CD4-positive, alpha-beta T cell (primary cell): ENCODE measurements around the gene SPECC1L. TPM values are rescaled to one million over a fixed set of nuclear protein-coding genes. Genes with fewer than 3 reads are reported as not detected.

ENCODE experiments used
- ATAC-seq: fragments of 200-7000 bp; cut with Tn5 transposase; one replicate; pipeline ENCODE4 v1.10.0; 2022; ENCODE audit warnings: mild to moderate bottlenecking; ENCODE audit not compliant: poor library complexity
- CTCF ChIA-PET: fragments of 350-600 bp; sonication (Branson Sonifier 250); formaldehyde crosslinking; loops from one replicate; lab custom pipeline; 2021; ENCODE audit warnings: antibody characterized with exemption, inconsistent platforms; lab: Charles Lee
- POLR2A ChIA-PET: fragments of 350-600 bp; sonication (Branson Sonifier 250); formaldehyde crosslinking; loops from one replicate; lab custom pipeline; 2021; ENCODE audit warnings: antibody characterized with exemption, inconsistent platforms; lab: Charles Lee
- DNase-seq, 14 experiments: peaks; one replicate each; pipeline ENCODE4 v3.0.0-alpha.2; 2013 to 2020; ENCODE audit warnings: mixed read lengths in 2 of 14
- H3K27ac ChIP-seq, 2 donors: one replicate each; pipeline versions ENCODE4 v1.5.1 to v1.7.0; 2013; ENCODE audit warnings: low read length in 2 of 2, low read depth in 1 of 2, mild to moderate bottlenecking in 1 of 2
- H3K27me3 ChIP-seq, 2 experiments: 1 replicate in 1 of 2; 2 replicates in 1 of 2; pipeline versions ENCODE4 v1.6.1 to v1.7.0; 2013; ENCODE audit warnings: low read length in 2 of 2, control low read depth in 1 of 2, mild to moderate bottlenecking in 1 of 2, moderate library complexity in 1 of 2; ENCODE audit not compliant: insufficient read depth in 2 of 2, control insufficient read depth in 1 of 2
- H3K36me3 ChIP-seq: one replicate; pipeline ENCODE4 v1.6.1; 2013; ENCODE audit warnings: low read length, control low read depth; ENCODE audit not compliant: insufficient read depth
- H3K4me1 ChIP-seq: one replicate; pipeline ENCODE4 v1.6.1; 2013; ENCODE audit warnings: low read length, control low read depth; ENCODE audit not compliant: insufficient read depth
- H3K4me3 ChIP-seq: one replicate; pipeline ENCODE4 v1.5.1; 2013; ENCODE audit warnings: mild to moderate bottlenecking, low read length, moderate library complexity
- H3K9me3 ChIP-seq, 2 experiments: 1 replicate in 1 of 2; 2 replicates in 1 of 2; pipeline versions ENCODE4 v1.6.1 to v1.7.0; 2013; ENCODE audit warnings: low read length in 2 of 2, mild to moderate bottlenecking in 2 of 2, control low read depth in 1 of 2, moderate library complexity in 1 of 2; ENCODE audit not compliant: control insufficient read depth in 1 of 2, insufficient read depth in 1 of 2
- H3K27ac Mint-ChIP-seq: one replicate; pipeline ENCODE4 v1.8.0; 2020; ENCODE audit warnings: mixed read lengths
- H3K27me3 Mint-ChIP-seq: one replicate; pipeline ENCODE4 v1.8.0; 2021; ENCODE audit warnings: mixed read lengths
- H3K36me3 Mint-ChIP-seq: one replicate; pipeline ENCODE4 v1.8.0; 2021; ENCODE audit warnings: low read depth, mixed read lengths
- H3K4me1 Mint-ChIP-seq: one replicate; pipeline ENCODE4 v1.8.0; 2021; ENCODE audit warnings: low read depth, mixed read lengths
- H3K4me3 Mint-ChIP-seq: one replicate; pipeline ENCODE4 v1.8.0; 2020; ENCODE audit warnings: mild to moderate bottlenecking, mixed read lengths
- H3K9me3 Mint-ChIP-seq: one replicate; pipeline ENCODE4 v1.8.0; 2020; ENCODE audit warnings: mixed read lengths
- CTCF ChIP-seq: fragments of 200-600 bp; IDR thresholded peaks from one replicate; pipeline ENCODE4 v1.8.0; 2022; ENCODE audit warnings: antibody characterized with exemption, mild to moderate bottlenecking
- intact Hi-C, 2 experiments: fragments of 100-400 bp; cut with DNase I in 1 of 2; cut with micrococcal nuclease in 1 of 2; formaldehyde crosslinking; loops; one replicate each; pipeline versions ENCODE4 v1.15.1 to v1.9.0; 2023 to 2025; cut with DNase I, micrococcal nuclease
- total RNA-seq, 174 experiments: library from RNA in 2 of 174; stranded (reverse) in 2 of 174; gene quantifications; one replicate each; pipeline ENCODE4 v1.2.3 and lab custom pipeline; 2021 to 2026

The SPECC1L gene
- total RNA-seq, 2 experiments from 2014 or later = 27.5 to 31.8 TPM

DNA sequence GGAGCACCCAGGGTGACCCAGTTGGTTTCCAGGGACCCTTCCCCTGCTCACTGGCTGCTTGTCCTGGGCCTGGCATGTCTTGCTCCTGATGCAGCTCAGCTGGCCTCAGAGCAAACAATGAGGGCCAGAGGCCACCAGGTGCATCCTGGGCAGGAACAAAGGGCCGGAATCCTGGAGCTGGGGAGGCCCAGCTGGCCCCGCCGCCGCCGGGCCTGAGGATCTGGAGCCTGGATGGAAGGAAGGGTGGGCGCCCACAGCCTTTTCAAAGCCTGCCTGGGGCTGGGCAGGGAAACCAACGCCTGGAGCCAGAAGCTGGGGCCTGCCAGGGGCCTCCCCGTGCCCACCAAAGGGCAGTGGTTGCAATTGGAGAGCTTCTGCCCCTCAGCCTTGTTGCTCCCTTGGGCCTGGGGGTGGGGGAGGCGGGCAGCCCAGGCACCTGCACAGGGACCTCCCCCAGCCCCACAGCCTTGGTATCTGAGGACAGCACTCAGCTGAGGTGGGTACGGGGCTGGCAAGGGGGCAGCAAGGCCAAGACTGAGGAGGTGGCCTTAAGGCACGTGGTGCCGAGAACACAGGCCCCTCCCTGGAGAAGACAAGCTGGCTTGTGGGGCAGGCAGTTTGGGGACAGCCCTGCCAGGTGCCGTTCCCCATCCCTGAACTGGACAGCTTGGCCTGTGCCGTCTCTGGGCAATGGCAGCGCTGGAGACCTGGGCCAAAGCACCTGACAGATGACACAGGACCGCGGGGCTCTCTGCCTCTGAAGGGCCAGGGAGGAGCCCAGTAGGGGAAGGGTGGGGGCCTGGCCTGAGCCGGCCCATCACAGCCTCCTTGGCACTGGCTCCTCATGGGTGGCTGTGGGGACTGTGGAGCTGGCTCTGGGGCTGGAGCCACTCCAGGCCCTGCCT is 149.7 kb downstream of the SPECC1L start:
- no peak overlapping the region for H3K27ac Mint-ChIP-seq
- no peak for ATAC-seq

GRCh38 chr22:24420977-24421343 is 150.3 kb downstream of the SPECC1L start:
- Histone ChIP-seq H3K27me3 (no peaks in the 10 kb centered on the region), H3K36me3 (peaks cover under 1% of the 10 kb centered on the region), H3K9me3 (no peaks in the 10 kb centered on the region), H3K4me3 (no peak overlapping the region), H3K4me1 (peaks cover 26% of the 10 kb centered on the region), H3K27ac (no peak overlapping the region)
- intact Hi-C loops = loop anchor here (1.0 to 10.0 kb wide), 5 partner anchors 66 to 644 kb away; no protein-coding TSS in a partner anchor
- ATAC-seq (no peak), DNase-seq (no peak)
- Mint-ChIP-seq H3K36me3 (peaks cover 6% of the 10 kb centered on the region), H3K9me3 (no peaks in the 10 kb centered on the region), H3K4me1 (peaks cover 18% of the 10 kb centered on the region), H3K4me3 (peak overlapping the region; percentile 88), H3K27me3 (no peaks in the 10 kb centered on the region), H3K27ac (peak overlapping the region; percentile 81)
- TF ChIP-seq CTCF = no peak
- POLR2A ChIA-PET = no interaction called here
- CTCF ChIA-PET = interaction anchor here (1.6 kb wide), 1 partner anchor 83 kb away, joined by 4 read pairs; no protein-coding TSS in a partner anchor

More for the DNA sequence above, 149.7 kb downstream of the SPECC1L start:
- Mint-ChIP-seq H3K27me3 (no peaks in the 10 kb centered on the region), H3K36me3 (peaks cover 13% of the 10 kb centered on the region), H3K9me3 (no peaks in the 10 kb centered on the region), H3K4me1 (peaks cover 12% of the 10 kb centered on the region), H3K4me3 (no peak overlapping the region)
- DNase-seq = no peak
- Histone ChIP-seq H3K27ac (no peak overlapping the region), H3K27me3 (no peaks in the 10 kb centered on the region), H3K9me3 (no peaks in the 10 kb centered on the region), H3K4me3 (no peak overlapping the region), H3K4me1 (peaks cover 20% of the 10 kb centered on the region), H3K36me3 (peaks cover 5% of the 10 kb centered on the region)
- no peak for TF ChIP-seq CTCF
- ChIA-PET CTCF (interaction anchor here (0.9 kb wide), 1 partner anchor 83 kb away, joined by 3 read pairs; no protein-coding TSS in a partner anchor), POLR2A (no interaction called here)
- intact Hi-C loops = loop anchor here (5.0 to 10.0 kb wide), 4 partner anchors 67 to 644 kb away; no protein-coding TSS in a partner anchor

GRCh38 chr22:24421428-24421931 is 150.8 kb downstream of the SPECC1L start:
- Histone ChIP-seq H3K36me3 (no peaks in the 10 kb centered on the region), H3K27ac (no peak overlapping the region), H3K9me3 (no peaks in the 10 kb centered on the region), H3K4me3 (no peak overlapping the region), H3K4me1 (peaks cover 31% of the 10 kb centered on the region), H3K27me3 (no peaks in the 10 kb centered on the region)
- ChIA-PET CTCF (interaction anchor here (0.8 to 2.2 kb wide), 4 partner anchors 81 to 150 kb away, joined by 4 to 5 read pairs (median 4); partner anchors contain the start of gene SPECC1L), POLR2A (interaction anchor here (3.3 kb wide), 1 partner anchor 14 kb away, joined by 14 read pairs; no protein-coding TSS in a partner anchor)
- Mint-ChIP-seq H3K4me3 (peak overlapping the region; percentile 88), H3K27ac (peak overlapping the region; percentile 81), H3K27me3 (no peaks in the 10 kb centered on the region), H3K9me3 (no peaks in the 10 kb centered on the region), H3K4me1 (peaks cover 24% of the 10 kb centered on the region), H3K36me3 (peaks cover 1% of the 10 kb centered on the region)
- peak; percentile 66 for ATAC-seq
- peak in 8 of 14 experiments; percentile 24 to 71 (median 50) for DNase-seq
- peak; percentile 45 for TF ChIP-seq CTCF
- intact Hi-C loops = loop anchor here (1.0 to 10.0 kb wide), 5 partner anchors 66 to 643 kb away; no protein-coding TSS in a partner anchor
